NCI-H146 treated with DMSO at 0.1 percent for 48 hours (cell line): ENCODE results near the gene MUC20.

Experiments
- DNase-seq: peaks from one replicate; lab custom pipeline; 2025; ENCODE audit not compliant: unreplicated experiment; lab: John Stamatoyannopoulos, UW

MUC20 gene

DNA sequence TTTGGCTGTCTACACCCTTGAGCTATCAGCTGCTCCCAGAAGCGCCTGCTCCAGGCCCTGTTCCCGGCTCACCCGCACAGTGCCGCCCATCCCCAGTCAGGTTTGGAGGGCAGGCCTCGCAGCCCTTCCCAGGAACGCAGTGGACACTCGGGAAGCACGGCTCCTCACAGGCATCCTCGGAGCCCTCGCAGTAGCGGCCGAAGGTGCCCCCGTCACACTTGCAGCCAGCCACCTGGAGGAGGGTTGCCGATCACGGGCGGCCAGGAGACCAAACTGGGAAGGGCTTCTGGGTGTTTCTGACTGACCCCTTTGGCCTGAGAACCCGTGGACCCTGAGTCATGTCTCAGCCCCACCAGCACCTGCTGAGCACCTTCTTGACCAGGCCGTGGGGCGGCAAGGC, 33.4 kb downstream of the MUC20 start:
- no peak for DNase-seq

DNA sequence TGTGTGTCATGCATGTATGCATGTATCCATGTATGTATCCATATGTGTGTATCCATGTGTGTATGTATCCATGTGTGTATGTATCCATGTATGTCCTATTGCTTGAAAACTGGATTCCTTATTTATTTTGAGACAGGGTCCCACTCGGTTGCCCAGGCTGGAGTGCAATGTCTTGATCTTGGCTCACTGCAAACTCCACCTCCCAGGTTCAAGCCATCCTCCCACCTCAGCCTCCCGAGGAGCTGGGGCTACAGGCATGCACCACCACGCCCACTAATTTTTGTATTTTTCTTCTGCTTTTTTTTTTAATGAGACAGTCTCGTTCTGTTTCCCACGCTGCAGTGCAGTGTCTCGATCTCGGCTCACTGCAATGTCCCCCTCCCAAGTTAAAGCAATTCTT, 34.1 kb downstream of the MUC20 start:
- no peak for DNase-seq

DNA sequence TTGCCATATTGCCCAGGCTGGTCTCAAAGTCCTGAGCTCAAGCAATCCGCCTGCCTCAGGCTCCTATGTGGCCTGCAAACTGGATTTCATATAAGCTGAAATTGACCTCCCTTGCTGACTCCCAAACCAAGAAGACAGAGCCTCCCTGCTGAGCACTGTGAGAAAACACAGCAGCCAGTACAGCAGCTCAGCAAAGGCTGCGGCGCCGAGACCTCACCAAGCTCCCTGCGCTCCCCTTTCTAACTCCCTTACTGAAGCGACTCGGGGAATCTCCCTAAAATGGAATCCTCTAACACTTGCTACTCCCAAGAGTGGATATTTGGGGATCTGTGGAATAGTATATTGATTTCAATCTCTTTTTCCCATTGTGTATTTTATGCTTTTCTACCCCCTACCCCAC, 34.6 kb downstream of the MUC20 start:
- no peak for DNase-seq

DNA sequence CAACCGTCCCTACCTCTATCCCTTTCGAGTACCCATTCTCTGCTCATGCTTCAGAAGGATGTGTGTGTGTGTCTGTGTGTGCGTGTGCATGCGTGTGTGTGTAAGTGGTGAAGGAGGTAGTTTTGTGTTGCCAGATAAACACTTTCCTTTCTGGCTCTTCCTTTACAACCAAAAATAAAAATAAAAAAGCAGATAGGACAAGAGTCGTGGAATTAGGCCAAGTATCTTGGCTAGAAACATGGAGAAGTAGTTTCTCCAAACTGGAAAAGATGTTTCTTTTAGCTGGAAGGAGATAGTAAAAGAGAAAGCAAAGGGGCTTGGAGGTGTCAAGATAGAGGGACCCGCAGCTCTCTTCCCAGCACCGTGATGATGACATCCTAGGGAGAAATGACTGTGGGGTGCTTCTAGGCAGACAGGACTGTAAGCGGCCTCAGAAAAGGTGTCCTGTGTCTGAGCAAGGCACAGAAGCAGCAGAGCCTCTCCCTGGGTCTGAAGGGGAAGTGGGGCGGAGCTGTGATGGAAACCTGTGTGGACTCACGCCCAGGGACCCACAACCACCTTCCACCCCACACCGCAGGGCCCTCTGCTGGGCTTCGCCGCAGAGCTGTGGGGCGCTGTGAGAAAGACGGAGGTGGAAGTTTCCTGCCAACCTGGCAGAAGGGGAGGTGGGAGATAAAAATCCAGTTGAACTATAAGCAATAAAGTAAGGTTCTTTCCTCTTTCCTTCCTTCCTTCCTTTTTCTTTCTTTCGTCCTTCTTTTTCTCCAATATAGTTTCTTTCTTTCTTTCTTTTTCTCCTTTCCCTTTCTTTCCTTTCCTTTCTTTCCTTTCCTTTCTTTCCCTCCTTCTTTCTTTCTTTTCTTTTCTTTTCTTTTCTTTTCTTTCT, 35.3 kb downstream of the MUC20 start:
- DNase-seq: no peak

DNA sequence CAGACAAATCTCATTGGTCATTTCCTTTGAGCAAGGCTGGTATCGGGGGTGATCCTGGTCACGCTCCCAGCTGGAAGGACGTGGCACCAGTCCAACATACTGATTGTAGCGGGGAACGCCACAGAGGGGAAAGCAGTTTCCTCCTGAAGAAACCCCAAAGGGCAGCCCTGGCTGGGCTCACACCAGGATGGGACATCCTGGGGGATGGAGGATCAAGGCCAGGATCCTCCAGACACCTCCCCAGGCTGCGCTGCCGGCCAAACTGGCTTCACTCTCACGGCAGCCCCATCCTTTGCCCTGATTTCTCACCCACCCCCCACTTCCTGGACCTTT, 36.6 kb downstream of the MUC20 start:
- no peak for DNase-seq

DNA sequence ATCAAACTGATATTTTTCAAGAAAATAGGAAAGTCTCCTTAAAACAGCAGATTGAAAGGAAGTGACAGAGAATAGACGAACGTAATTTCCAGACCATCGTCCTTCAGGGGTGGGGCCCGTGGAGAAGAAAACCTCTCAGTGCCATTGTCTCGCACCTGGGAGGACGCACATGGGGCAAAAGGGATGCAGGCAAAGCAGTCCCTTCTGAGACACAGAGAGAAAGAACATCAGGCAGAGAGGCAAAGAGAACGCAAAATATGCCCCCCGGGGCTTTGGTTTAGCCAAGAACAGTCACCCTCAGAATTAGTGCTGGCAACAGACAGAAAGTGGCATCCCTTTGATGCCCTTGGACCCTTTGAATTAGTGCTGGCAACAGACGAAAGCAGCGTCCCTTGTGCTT, 37.0 kb downstream of the MUC20 start:
- no peak for DNase-seq

DNA sequence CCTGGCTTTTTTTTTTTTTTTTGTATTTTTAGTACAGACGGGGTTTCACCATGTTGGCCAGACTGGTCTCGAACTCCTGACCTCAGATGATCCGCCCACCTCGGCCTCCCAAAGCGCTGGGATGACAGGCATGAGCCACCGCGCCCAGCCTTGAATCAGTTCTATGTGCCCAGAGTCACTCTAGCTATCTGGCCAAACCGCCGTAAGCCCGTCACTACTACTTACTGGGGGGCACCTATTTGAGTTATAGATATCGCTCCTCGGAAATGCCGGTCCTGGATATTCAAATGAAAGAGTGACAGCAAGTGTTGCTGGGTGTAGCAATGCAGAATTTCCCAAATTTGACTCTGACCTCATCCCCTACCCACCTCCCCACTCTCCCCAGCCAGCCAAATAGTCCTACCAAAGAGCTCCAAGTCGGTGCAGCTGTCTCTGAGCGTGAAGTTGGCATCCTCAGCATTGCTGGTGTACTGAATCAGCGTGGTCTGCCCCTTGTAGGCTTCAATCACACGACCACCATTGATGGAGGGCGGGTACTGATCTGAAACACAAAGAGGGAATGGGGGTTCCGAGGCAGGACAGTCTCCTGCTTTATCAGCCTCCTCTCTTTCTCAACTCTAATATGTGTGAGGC, 38.1 kb downstream of the MUC20 start:
- no peak for DNase-seq

DNA sequence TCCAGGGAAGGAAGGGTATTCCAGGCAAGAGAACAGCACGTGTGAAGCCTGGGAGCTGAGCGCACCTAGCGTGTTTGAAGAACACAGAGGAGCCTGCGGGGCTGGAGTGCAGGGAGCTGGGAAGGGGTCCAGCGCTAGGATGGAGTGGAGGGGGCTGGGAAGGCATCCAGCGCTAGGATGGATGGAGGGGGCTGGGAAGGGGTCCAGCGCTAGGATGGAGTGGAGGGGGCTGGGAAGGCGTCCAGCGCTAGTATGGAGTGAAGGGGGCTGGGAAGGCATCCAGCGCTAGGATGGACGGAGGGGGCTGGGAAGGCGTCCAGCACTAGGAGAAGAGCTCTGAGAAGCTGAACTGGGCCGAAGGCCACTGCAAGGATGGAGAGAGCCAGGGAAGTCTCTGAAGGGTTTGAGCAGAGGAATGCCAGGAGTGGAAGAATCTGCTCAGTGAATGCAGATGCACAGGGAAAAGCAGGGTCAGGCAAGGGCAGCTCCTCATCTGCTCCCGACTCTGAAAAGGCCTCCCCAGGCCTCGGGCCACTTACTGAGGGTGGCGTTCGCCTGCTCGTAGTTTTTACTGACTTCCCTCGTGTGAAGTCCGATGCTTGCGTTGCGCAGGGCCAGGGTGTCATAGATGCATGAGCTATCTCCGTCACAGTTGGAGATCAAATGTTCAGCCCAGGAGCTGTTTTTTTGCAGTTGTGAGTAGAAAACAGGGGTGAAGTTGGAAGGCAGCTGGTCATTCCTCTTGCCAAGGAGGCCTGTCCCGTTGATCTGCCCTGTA, 39.8 kb downstream of the MUC20 start:
- DNase-seq: no peak

DNA sequence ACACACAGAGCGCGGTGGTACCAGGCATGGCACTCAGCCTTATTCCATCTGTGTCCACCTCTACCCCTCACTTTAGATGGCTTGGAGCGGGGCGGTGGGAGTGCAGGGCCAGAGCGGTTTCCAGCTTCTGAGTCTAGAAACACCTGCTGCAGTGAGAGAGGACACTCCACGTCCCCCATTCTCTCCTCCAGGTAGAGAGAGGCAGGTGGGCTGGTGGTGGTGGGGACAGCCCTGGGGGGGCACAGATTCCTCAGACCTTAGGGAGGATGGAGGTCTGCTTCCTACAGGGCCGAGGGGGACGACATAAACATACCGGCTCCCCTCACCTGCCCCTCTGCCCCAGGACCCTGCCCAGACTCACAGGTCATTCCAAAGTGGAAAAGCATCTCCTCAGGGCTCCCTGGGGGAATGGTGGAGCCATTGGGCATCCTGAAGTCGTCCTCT, 40.4 kb downstream of the MUC20 start:
- DNase-seq: no peak

DNA sequence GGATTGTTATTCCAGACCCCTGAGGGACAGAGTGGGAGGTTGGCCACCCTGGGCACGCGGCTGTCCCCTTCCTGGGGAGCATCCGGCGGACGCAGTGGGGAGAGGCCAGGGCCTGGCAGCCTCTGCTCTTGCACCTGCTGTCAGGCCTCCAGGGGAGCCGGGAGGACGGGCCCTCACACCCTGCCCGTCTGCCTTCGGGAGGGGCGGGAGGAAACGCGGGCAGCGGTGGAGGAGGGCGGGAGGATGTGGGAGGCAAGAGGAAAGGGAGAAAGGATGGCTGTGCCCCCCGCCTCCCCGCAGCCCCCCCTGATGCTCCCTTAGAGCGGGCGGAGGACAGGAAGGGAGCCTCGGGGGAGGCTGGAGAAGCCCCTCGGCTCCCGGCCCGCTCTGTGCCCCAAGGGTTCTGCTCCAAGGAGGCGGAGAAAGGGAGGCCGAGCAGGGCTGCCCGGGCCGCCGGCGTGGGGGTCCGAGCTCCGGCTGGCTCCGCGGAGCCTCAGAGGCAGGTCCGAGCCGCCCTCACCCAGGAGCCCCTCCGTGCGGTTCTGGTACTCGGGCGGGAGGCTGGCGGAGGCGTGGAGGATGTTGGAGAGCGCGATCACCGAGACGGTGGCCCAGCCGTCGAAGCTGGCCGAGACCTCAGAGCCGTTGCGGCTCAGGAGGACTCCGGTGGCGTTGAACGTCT, 40.9 kb downstream of the MUC20 start:
- DNase-seq: no peak

DNA sequence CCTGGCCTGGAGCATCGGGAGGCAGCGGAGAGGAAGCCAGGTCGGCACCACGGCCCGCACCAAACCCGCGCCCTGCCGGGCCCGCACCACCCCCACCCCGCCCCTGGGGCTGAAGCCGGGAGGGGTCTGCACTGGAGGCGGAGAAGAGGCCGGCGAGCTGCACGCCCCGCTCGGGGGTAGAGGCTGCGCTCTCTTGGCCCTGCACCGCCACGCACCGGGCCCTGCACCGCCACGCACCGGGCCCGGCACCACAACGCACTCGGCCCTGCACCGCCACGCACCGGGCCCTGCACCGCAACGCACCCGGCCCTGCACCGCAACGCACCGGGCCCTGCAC, 41.4 kb downstream of the MUC20 start:
- no peak for DNase-seq

DNA sequence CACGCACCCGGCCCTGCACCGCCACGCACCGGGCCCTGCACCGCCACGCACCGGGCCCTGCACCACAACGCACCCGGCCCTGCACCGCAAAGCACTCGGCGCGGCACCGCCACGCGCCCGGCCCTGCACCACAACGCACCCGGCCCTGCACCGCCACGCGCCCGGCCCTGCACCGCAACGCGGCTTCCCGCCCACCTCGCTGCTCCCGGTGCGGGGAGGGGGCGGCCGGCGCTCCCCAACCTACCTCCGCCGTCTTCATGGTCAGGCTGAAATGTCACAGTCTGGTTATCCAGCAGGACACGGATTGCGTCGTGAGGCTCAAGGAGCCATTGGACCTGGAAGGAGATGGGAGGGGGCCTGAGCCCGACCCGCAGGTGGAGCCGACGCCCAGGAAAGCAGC, 41.8 kb downstream of the MUC20 start:
- no peak for DNase-seq

DNA sequence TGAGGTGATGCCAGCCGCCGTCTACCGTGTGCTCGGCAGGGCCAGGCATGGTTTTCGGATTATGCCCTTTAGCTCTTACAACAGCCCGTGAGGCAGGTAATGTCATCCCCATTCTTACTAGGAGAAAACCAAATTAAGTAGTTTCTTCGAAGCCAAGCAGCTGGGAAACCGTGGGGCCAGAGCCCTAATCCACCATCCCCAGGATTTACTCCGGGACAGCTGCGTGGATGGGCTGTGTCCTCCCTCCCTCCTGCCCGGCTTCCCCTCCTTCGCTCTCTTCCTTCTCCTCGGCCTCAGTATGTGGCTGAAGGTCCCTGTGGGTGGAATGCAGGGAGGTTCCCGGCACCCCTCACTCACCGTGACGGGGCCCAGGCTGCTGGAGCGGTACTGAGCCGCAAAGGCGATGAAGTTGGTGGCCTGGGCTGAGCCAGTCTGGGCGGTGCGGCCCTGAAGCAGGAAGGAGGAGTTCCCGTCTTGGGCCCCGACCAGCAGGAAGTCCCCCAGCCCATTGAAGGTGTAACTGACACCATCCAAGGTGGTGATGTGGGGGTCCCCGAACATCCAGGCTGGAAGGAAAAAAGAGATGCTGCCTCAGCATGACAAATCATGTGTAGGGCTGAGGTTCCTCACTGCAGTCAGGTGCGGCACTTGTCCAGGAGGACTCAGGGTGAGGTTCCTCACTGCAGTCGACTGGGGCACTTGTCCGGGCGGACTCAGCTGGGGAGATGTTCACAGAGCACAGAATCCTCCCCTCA, 42.5 kb downstream of the MUC20 start:
- DNase-seq: no peak

DNA sequence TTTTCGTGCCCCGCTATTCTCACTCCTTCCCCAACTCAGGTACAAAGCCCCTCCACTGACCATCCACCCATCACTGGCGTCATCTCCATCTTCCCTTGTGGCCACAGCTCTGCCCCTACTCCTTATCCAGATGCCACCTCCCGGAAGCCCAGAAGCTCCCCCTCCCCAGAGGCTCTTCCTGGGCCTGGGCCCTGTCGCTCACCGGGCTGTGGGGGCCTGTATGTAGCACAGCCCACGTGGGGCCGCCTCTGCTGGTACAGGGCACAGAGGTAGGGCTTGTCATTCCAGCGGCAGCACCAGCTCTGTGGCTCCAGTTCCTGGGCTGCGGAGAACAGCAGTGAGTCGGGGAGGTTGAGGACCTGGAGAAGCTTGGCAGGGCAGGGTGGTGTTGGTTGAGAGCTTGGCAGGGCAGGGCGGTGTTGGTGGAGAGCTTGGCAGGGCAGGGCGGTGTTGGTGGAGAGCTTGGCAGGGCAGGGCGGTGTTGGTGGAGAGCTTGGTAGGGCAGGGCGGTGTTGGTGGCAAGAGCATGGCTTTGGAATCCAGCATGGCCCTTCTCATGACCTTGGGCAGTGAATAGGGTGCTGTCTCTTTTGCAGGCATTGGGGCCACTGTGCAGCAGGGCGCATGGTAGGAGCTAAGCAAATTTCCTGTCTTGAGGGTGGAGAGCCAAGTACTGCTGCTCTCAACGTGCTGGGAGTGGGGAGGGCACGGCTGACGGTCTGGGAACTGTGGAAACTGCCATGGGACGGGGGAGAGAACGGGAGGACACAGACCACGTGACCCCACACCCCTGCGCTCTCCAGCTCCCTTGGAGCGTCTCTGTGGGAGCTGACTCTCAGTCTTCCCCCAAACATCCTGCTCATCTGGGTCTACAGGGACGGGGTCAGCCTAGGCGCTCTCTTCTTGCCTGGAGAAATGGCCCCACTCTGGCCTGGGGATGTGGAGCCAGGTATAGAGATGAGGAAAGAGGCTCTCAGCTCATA, 43.4 kb downstream of the MUC20 start:
- DNase-seq: no peak

DNA sequence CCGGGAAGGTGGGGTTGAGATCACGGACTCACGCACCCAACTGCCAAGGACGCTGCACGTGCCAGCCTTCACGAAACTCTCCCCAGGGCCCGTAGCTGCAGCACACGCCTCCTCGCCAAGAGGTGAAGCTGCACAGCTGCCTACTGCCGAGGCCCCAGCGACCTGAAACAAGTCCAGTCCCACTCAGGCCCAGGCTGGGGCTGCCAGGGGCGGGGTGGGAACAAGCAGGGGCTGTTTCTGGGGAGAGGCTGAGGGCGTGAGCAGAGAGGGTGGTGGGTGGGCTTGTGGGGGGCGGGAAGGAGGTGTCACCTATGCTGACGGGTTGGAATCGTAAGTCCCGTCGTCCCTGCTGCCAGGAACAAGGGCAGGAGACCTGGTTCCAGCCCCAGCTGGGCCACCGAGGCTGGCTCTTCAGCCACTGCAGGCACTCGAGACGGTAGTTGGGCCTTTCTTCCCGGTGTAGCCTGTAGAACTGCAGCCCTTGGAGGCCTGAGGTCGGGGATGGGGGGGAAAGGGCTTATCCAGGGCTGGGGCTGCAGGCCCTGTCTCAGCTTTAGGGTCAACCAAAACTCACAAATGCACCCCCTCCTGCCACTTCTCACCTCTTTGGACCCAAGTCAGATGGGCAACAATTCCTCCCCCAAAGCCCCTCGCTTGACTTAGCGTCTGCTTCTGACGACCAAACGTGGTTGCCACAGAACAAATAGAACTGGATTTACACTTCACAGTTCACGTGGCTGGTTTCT, 44.4 kb downstream of the MUC20 start:
- no peak for DNase-seq

DNA sequence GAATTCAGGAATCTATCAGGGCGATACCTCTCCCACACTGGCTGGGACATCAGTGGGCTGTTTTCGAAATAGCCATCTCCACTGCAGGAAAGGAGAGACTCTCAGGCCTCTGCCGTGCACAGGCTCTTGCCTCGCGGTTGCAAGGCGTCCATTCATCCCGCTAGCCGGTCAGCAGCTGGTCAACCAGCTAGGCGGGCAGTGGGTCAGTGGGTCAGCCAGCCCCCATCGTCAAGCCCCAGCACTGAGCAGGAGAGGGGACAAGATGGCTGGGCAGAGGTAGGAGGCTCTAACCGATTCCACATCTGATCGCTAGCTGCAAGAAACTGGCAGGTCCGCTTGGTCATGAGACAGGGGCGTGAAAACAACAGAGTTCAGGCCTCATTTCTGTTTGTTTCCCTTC, 45.9 kb downstream of the MUC20 start:
- DNase-seq: no peak

DNA sequence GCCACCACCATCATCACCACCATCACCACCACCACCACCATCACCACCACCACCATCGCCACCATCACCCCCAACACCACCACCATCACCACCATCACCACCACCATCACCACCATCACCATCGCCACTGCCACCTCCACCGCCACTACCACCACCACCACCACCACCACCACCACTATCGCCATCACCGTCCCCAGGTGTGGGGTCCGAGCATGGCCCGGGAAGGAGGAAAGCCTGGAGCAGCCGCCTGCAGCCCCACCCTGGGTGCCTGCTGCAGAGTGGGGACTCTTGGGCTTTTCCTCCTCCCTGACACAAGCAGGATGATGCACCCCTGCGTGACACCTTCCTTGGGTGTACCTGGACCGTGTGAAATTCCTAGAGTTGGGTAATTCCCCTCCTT, 47.0 kb downstream of the MUC20 start:
- DNase-seq: no peak

DNA sequence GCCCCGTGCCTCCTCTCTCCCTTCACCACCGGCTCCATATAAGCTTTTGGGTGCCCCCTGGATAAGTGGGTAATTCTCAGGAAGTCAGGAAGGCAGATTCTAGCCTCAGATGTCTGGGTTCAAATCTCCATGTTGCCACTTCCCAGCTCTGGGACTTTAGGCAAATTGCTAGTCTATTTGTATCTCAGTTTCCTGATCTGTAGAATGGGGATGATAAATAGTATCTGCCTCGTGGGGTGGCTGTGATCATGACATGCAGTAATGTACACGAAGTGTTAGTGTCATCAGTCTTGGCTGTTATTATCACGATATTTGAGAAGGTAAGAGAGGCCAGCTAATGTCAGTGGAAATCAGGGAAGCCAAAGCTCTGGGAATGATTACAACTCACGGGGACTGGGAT, 47.6 kb downstream of the MUC20 start:
- DNase-seq: no peak

DNA sequence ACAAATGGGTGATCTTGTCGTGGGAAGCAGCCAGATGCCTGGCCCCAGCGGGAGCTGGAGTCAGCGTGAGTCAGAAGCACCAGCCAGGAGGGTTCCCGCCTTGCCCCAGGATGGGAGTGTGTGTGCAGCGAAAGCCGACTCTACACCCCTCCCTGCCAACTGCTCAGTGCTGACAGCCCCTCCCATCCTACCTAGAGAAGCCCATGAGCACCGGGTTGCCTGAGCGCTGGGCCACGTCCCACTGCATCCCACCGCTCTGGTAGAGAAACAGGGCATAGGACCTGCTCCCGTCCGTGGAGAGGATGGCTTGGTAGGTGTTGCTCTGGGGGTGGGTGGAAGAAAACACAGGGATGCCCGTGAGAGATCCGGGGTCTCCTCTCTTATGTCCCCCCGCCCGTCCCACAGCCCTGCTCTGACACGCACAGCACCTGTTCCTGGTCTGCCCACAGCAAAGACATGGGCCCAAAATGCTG, 48.1 kb downstream of the MUC20 start:
- DNase-seq: no peak
